B cell (primary cell): Measurements from ENCODE around the gene LIPC.

ENCODE experiments used
- CTCF ChIP-seq: fragments of 200-600 bp; IDR thresholded peaks from one replicate; pipeline ENCODE4 v1.8.0; 2022; ENCODE audit warnings: antibody characterized with exemption, mild to moderate bottlenecking
- EZH2 ChIP-seq: IDR thresholded peaks from 2 replicates; pipeline ENCODE4 v1.6.1; 2012; ENCODE audit warnings: borderline replicate concordance, low read depth, mild to moderate bottlenecking, moderate library complexity, low read length; ENCODE audit not compliant: insufficient read depth, poor library complexity, severe bottlenecking

DNA sequence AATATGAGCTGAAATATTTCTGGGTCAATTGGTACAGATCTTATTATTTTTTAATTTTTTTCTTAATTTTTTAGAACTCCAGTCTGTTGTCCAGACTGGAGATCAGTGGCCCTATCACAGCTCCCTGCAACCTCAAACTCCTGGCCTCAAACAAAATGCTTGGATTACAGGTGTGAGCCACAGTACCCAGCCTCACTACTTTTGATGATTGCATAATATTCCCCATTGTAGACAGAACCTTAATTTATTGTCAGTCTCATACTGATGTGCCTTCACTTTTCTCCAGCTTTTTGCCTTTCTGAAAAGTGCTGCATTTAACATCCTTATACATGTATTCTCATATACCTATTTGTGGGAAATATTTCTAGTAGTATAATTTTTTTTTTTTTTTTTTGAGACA is 144.9 kb downstream of the LIPC start:
- no peak for TF ChIP-seq CTCF
- no peak for TF ChIP-seq EZH2
